Fibroblast of skin of scalp (primary cell): ENCODE measurements around the gene CLPTM1. TPM values are rescaled to one million over a fixed set of nuclear protein-coding genes. Genes with fewer than 3 reads are reported as not detected.
"Not testable (repeated sequence)": the region's sequence is repeated elsewhere in the genome, so short reads cannot be mapped to it uniquely, and the experiment has no call there.

Source experiments
- DNase-seq: peaks from one replicate; pipeline ENCODE4 v3.0.0-alpha.2; 2013
- polyA plus RNA-seq, 2 experiments: library from polyadenylated mRNA; unstranded; fragments of 120-200 nt; gene quantifications; one replicate each; pipeline ENCODE4 v1.2.1, GENCODE V29; 2013; ENCODE audit not compliant: insufficient read length in 2 of 2

The CLPTM1 gene
- polyA plus RNA-seq (2013, experiment 1 of 2; ENCODE audit: insufficient read length) = 77.8 TPM
- 77.8 TPM for polyA plus RNA-seq (2013, experiment 2 of 2; ENCODE audit: insufficient read length)

- DNase-seq = peak; percentile 97
Observed at GRCh38 chr19:44954649-44955504, at the start of gene CLPTM1. CLPTM1 (plus strand) TSS chr19:44955380; CDS start chr19:44955396, 16 bp downstream.

GRCh38 chr19:44905437-44906160, 49.6 kb upstream of the CLPTM1 start, which contains the start of gene APOE:
APOE (plus strand) TSS chr19:44905796; CDS start chr19:44906625, 829 bp downstream.
- DNase-seq = no peak

- no peak for DNase-seq
Observed at GRCh38 chr19:44907613-44908012, 47.6 kb upstream of the CLPTM1 start.

- no peak for DNase-seq
Observed at GRCh38 chr19:44908074-44908835, 46.9 kb upstream of the CLPTM1 start.

- no peak for DNase-seq
Observed at GRCh38 chr19:44908836-44909261, 46.3 kb upstream of the CLPTM1 start.

- DNase-seq = no peak
Observed at GRCh38 chr19:44909775-44910174, 45.4 kb upstream of the CLPTM1 start.

- not testable (repeated sequence) for DNase-seq
Observed at GRCh38 chr19:44911896-44912295, 43.3 kb upstream of the CLPTM1 start.

- no peak for DNase-seq
Observed at GRCh38 chr19:44912854-44913253, 42.3 kb upstream of the CLPTM1 start.

- not testable (repeated sequence) for DNase-seq
Observed at GRCh38 chr19:44913512-44914432, 41.4 kb upstream of the CLPTM1 start.

GRCh38 chr19:44914433-44915206, 40.6 kb upstream of the CLPTM1 start, which contains the start of gene APOC1:
APOC1 (plus strand) TSS chr19:44914608; CDS start chr19:44914892, 284 bp downstream.
- peak; percentile 82 for DNase-seq

- DNase-seq = no peak
Observed at GRCh38 chr19:44924243-44924725, 30.9 kb upstream of the CLPTM1 start.

GRCh38 chr19:44925114-44925891, 29.9 kb upstream of the CLPTM1 start:
- peak; percentile 57 for DNase-seq

- DNase-seq = not testable (repeated sequence)
Observed at GRCh38 chr19:44926245-44927077, 28.7 kb upstream of the CLPTM1 start.

- DNase-seq = peak; percentile 83
Observed at GRCh38 chr19:44927746-44928145, 27.4 kb upstream of the CLPTM1 start.

GRCh38 chr19:44930088-44930487, 25.1 kb upstream of the CLPTM1 start:
- no peak for DNase-seq

- DNase-seq = no peak
Observed at GRCh38 chr19:44931541-44931940, 23.6 kb upstream of the CLPTM1 start.

- no peak for DNase-seq
Observed at GRCh38 chr19:44939668-44940067, 15.5 kb upstream of the CLPTM1 start.

GRCh38 chr19:44942067-44942571, 13.1 kb upstream of the CLPTM1 start, which contains the start of gene APOC4:
APOC4 (plus strand) TSS chr19:44942237; CDS start chr19:44942278, 41 bp downstream.
- DNase-seq = no peak
